Fibroblast of the conjunctiva (primary cell): ENCODE data around the gene ARHGAP19.

Experiments
- DNase-seq: peaks from one replicate; pipeline ENCODE4 v3.0.0-alpha.2; 2010; ENCODE audit warnings: low read depth

The ARHGAP19 gene

GRCh38 chr10:97292097-97292861 lies at the start of gene ARHGAP19:
ARHGAP19 (minus strand) TSS chr10:97292637; CDS start chr10:97292627, 10 bp downstream.
- peak; percentile 97 for DNase-seq

GRCh38 chr10:97341416-97341815 lies 49.0 kb upstream of the ARHGAP19 start:
- no peak for DNase-seq

- DNase-seq = no peak
Observed at GRCh38 chr10:97338041-97338440, 45.6 kb upstream of the ARHGAP19 start.

- no peak for DNase-seq
Observed at GRCh38 chr10:97336942-97337831, 44.8 kb upstream of the ARHGAP19 start.

GRCh38 chr10:97336446-97336845 lies 44.0 kb upstream of the ARHGAP19 start:
- DNase-seq = no peak

- DNase-seq = no peak
Observed at GRCh38 chr10:97336006-97336405, 43.6 kb upstream of the ARHGAP19 start.

- DNase-seq = no peak
Observed at GRCh38 chr10:97335188-97335619, 42.8 kb upstream of the ARHGAP19 start.

GRCh38 chr10:97334370-97335175 lies 42.1 kb upstream of the ARHGAP19 start, which contains the start of gene FRAT2:
FRAT2 (minus strand) TSS chr10:97334729; CDS start chr10:97334572, 157 bp downstream.
- peak; percentile 85 for DNase-seq

GRCh38 chr10:97333601-97334369 lies 41.3 kb upstream of the ARHGAP19 start:
- DNase-seq = no peak

GRCh38 chr10:97333351-97333600 lies 40.8 kb upstream of the ARHGAP19 start:
- DNase-seq = peak; percentile 18

GRCh38 chr10:97332591-97333350 lies 40.3 kb upstream of the ARHGAP19 start:
- peak; percentile 51 for DNase-seq

- DNase-seq = no peak
Observed at GRCh38 chr10:97331153-97331703, 38.8 kb upstream of the ARHGAP19 start.

- no peak for DNase-seq
Observed at GRCh38 chr10:97329766-97330165, 37.3 kb upstream of the ARHGAP19 start.

- DNase-seq = no peak
Observed at GRCh38 chr10:97328646-97329453, 36.4 kb upstream of the ARHGAP19 start.

GRCh38 chr10:97327348-97328294 lies 35.2 kb upstream of the ARHGAP19 start:
- no peak for DNase-seq

GRCh38 chr10:97325754-97326153 lies 33.3 kb upstream of the ARHGAP19 start:
- no peak for DNase-seq

GRCh38 chr10:97323501-97323900 lies 31.1 kb upstream of the ARHGAP19 start:
- DNase-seq = no peak

GRCh38 chr10:97321804-97322190 lies 29.4 kb upstream of the ARHGAP19 start:
- DNase-seq = no peak
